ENCODE results near the gene JCHAIN.
"Not testable (repeated sequence)": the region's sequence is repeated elsewhere in the genome, so short reads cannot be mapped to it uniquely, and the experiment has no call there.

JCHAIN gene

GRCh38 chr4:70688795-70689231 lies 22.5 kb upstream of the JCHAIN start:
- TF ChIP-seq, protein P1, sequence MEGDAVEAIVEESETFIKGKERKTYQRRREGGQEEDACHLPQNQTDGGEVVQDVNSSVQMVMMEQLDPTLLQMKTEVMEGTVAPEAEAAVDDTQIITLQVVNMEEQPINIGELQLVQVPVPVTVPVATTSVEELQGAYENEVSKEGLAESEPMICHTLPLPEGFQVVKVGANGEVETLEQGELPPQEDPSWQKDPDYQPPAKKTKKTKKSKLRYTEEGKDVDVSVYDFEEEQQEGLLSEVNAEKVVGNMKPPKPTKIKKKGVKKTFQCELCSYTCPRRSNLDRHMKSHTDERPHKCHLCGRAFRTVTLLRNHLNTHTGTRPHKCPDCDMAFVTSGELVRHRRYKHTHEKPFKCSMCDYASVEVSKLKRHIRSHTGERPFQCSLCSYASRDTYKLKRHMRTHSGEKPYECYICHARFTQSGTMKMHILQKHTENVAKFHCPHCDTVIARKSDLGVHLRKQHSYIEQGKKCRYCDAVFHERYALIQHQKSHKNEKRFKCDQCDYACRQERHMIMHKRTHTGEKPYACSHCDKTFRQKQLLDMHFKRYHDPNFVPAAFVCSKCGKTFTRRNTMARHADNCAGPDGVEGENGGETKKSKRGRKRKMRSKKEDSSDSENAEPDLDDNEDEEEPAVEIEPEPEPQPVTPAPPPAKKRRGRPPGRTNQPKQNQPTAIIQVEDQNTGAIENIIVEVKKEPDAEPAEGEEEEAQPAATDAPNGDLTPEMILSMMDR (IDR thresholded peaks at IDR 0.05; ENCODE audit: borderline replicate concordance, insufficient read depth, low read depth, low read length): no peak
- H3K4me3 ChIP-seq (ENCODE audit: low read depth, low read length): peak overlapping the region; percentile 64

DNA sequence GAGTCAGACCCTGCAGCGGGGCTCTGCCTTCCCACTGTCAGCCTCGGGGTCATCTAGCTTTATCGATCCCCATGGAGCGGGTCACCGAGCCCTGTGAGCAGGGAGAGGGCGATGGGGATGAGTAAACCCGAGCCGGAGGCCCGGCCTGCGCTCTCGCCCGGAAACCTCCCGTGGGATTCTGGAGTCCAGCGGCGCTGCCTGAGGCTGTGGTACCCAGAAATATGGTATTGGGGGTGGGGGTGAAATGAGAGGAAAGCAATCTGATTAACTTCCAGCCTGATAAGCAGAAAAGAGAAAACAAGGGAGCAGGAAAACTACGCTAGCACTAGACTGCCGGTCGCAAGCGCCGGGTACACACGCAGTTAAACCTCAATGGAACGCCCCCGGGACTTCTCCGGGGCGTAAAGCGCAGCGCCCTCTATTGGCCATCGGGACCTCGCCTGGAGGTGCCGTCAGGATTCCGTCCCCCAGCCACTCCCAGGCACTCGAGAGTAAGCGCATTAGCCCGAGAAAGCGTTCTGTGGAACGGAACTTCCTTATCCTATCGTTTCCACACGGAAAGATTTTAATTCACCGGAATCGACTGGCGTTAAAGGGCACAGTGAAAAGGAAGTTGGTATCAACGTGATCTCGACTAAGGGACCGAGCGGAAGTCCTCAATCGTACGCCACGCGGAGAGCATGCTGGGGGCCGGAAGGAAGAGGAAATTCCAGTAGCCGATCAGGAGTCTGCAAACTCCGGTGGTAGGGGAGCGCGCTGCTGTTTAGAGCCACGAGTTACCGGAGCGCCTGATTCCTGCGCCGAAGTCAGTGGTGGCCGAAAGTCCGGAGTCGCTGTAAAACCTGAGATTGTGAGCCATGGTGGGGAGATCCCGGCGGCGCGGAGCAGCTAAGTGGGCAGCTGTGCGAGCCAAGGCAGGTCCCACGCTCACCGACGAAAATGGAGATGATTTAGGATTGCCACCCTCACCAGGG lies 21.8 kb upstream of the JCHAIN start, which contains the start of gene UTP3:
TSS of gene UTP3 (plus strand) at position 712 of the 974 bp plus-strand sequence. CDS start at position 858, 146 bp downstream.
- TF ChIP-seq, protein P1 (IDR thresholded peaks at IDR 0.05; ENCODE audit: borderline replicate concordance, insufficient read depth, low read depth, low read length): peak; percentile 95
- H3K4me3 ChIP-seq (ENCODE audit: low read depth, low read length): peak within 1 kb of the TSS; percentile 64

- H3K4me3 ChIP-seq (ENCODE audit: low read depth, low read length): peak overlapping the region; percentile 64
- TF ChIP-seq, protein P1 (IDR thresholded peaks at IDR 0.05; ENCODE audit: borderline replicate concordance, insufficient read depth, low read depth, low read length): no peak
Observed at GRCh38 chr4:70687392-70687791, 21.1 kb upstream of the JCHAIN start.

DNA sequence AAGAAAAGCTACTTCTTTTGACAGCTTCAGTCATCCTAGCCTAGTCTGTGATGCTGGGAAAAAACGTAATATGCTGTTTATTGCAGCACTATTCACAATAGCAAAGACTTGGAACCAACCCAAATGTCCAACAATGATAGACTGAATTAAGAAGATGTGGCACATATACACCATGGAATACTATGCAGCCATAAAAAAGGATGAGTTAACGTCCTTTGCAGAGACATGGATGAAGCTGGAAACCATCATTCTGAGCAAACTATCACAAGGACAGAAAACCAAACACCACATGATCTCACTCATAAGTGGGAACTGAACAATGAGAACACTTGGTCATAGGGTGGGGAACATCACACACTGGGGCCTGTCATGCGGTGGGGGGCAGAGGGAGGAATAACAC lies 15.8 kb upstream of the JCHAIN start:
- H3K4me3 ChIP-seq (ENCODE audit: low read depth, low read length): not testable (repeated sequence)

- TF ChIP-seq, protein P1 (IDR thresholded peaks at IDR 0.05; ENCODE audit: borderline replicate concordance, insufficient read depth, low read depth, low read length): no peak
- H3K4me3 ChIP-seq (ENCODE audit: low read depth, low read length): no peak overlapping the region
Observed at GRCh38 chr4:70681704-70682103, 15.4 kb upstream of the JCHAIN start.

DNA sequence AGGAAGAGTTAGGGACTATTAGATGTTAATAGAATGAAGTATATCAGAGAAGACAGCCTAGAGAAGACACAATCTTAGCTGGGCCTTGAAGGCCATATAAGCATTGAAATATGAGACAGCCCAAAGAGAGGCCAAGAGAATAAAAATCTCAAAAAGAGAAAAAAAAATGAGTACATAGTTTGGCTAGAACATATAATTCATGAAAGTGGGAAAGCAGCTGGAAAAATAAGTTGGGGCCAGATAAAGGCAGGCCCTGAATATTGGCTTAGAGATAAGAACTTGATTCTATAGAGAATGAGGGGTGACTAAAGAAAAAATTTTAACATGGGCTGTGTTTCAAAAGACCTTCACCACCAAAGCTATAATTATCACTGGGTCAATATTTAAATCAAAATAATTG lies 14.6 kb upstream of the JCHAIN start:
- TF ChIP-seq, protein P1 (IDR thresholded peaks at IDR 0.05; ENCODE audit: borderline replicate concordance, insufficient read depth, low read depth, low read length): no peak
- H3K4me3 ChIP-seq (ENCODE audit: low read depth, low read length): no peak overlapping the region

DNA sequence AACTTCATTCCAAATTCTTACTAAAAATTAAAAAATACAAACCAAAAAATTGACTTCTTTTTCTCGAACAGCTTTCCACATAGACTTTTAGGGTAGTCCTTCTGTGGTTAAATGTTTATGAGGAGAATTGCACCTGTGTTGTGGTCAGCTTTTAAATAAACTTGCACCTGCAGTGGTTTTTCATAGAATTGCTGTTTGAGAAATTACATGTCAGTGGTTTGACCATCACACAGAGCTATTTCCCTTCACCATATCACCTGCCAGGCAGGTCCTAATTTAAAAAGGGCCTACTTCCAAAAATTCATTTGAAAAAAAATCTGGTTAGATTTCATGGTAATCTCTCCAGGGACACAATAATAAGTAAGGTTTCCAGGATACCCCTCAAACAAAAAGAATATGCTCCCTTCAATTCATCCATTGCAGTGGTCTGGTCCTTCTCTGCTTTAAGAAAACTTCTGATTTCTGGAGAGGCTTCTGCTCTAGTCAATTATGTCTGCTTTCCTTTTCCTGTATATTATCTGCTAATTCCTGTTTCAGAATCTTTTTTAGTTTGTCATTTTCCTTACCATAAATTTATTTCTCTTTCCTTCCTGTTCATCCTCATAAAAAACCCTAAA lies 12.2 kb upstream of the JCHAIN start:
- no peak overlapping the region for H3K4me3 ChIP-seq (ENCODE audit: low read depth, low read length)
- TF ChIP-seq, protein P1 (IDR thresholded peaks at IDR 0.05; ENCODE audit: borderline replicate concordance, insufficient read depth, low read depth, low read length): no peak
